Loucy (cell line): Measurements from ENCODE around the gene SHISA5.

Experiments
- H2AFZ ChIP-seq: fragments of 200-600 bp; sonication (generic); 2 replicates; pipeline ENCODE4 v1.6.0; 2016; ENCODE audit warnings: antibody characterized with exemption, mild to moderate bottlenecking, low read length, moderate library complexity
- H3F3A ChIP-seq: fragments of 200-600 bp; 2 replicates; pipeline ENCODE4 v1.6.0; 2016; ENCODE audit warnings: antibody characterized with exemption, low read depth, mild to moderate bottlenecking
- H3K27me3 ChIP-seq: fragments of 200-600 bp; sonication (generic); 2 replicates; pipeline ENCODE4 v1.6.1; 2014; ENCODE audit warnings: low read length, mild to moderate bottlenecking; ENCODE audit not compliant: insufficient read depth, poor library complexity, severe bottlenecking
- H3K36me3 ChIP-seq: fragments of 200-600 bp; sonication (generic); 2 replicates; pipeline ENCODE4 v1.6.1; 2016; ENCODE audit warnings: low read length; ENCODE audit not compliant: insufficient read depth
- H3K4me1 ChIP-seq: fragments of 200-600 bp; sonication (generic); 2 replicates; pipeline ENCODE4 v1.5.1; 2014; ENCODE audit warnings: low read length, mild to moderate bottlenecking; ENCODE audit not compliant: insufficient read depth, poor library complexity, severe bottlenecking
- H3K4me2 ChIP-seq: fragments of 200-600 bp; sonication (generic); 2 replicates; pipeline ENCODE4 v1.6.0; 2014; ENCODE audit warnings: antibody characterized with exemption, low read length, low read depth, mild to moderate bottlenecking; ENCODE audit not compliant: poor library complexity, severe bottlenecking
- H3K4me3 ChIP-seq: fragments of 200-600 bp; sonication (generic); 2 replicates; pipeline ENCODE4 v1.5.1; 2014; ENCODE audit warnings: low read length, mild to moderate bottlenecking, mixed read lengths; ENCODE audit not compliant: poor library complexity, severe bottlenecking
- H3K79me2 ChIP-seq: fragments of 200-600 bp; sonication (generic); 2 replicates; pipeline ENCODE4 v1.6.1; 2014; ENCODE audit warnings: low read length; ENCODE audit not compliant: insufficient read depth
- H3K9ac ChIP-seq: fragments of 200-600 bp; sonication (generic); 2 replicates; pipeline ENCODE4 v1.6.0; 2014; ENCODE audit warnings: mild to moderate bottlenecking, low read depth, low read length, moderate library complexity; ENCODE audit not compliant: poor library complexity, severe bottlenecking
- H3K9me2 ChIP-seq: fragments of 200-600 bp; sonication (generic); replicated peaks from 2 replicates; pipeline ENCODE4 v1.6.1; 2016; ENCODE audit warnings: low read depth, low read length, mixed read lengths
- H3K9me3 ChIP-seq: fragments of 200-600 bp; sonication (generic); 2 replicates; pipeline ENCODE4 v1.6.1; 2014; ENCODE audit warnings: mild to moderate bottlenecking, antibody characterized with exemption, low read length, low read depth; ENCODE audit not compliant: insufficient read depth
- H4K20me1 ChIP-seq: fragments of 200-600 bp; sonication (generic); 2 replicates; pipeline ENCODE4 v1.6.0; 2014; ENCODE audit warnings: antibody characterized with exemption, low read length, mild to moderate bottlenecking; ENCODE audit not compliant: insufficient read depth, poor library complexity, severe bottlenecking
- CTCF ChIP-seq: fragments of 200-600 bp; sonication (generic); conservative IDR thresholded peaks from 2 replicates; pipeline ENCODE4 v1.5.1; 2014; ENCODE audit warnings: mild to moderate bottlenecking, antibody characterized with exemption, low read length
- EZH2phosphoT487 ChIP-seq: fragments of 200-600 bp; IDR thresholded peaks from 2 replicates; pipeline ENCODE4 v1.6.1; 2018; ENCODE audit warnings: antibody characterized with exemption, mild to moderate bottlenecking, moderate library complexity, borderline replicate concordance

Gene SHISA5

DNA sequence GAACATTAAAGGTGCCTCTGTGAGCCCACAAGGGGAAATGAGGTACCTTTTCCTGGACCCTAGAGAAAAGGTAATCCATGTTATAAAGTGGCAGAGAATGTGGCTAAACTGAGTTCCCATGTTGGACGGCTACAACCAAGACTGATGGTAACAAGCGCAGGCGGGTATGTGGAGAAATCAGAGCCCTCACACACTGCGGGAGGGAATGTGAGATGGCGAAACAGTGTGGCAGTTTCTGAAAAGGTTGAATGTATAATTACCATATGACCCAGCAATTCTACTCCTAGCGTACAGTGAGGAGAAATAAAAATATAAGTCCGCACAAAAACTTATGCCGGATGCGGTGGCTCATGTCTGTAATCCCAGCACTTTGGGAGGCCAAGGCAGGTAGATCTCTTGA, 24.1 kb upstream of the SHISA5 start:
- Histone ChIP-seq H3K4me2 (no peak overlapping the region), H3K4me1 (no peaks in the 10 kb centered on the region), H3K9me3 (no peaks in the 10 kb centered on the region), H3F3A (no peaks in the 10 kb centered on the region), H2AFZ (no peak overlapping the region), H3K79me2 (no peaks in the 10 kb centered on the region), H3K36me3 (peaks cover 72% of the 10 kb centered on the region; the same call in 1 of the 2 replicates), H3K27me3 (no peaks in the 10 kb centered on the region), H4K20me1 (peaks cover 5% of the 10 kb centered on the region), H3K4me3 (no peak overlapping the region), H3K9me2 (no peaks in the 10 kb centered on the region), H3K9ac (no peak overlapping the region)
- no peak for TF ChIP-seq CTCF
- TF ChIP-seq EZH2phosphoT487 = no peak

DNA sequence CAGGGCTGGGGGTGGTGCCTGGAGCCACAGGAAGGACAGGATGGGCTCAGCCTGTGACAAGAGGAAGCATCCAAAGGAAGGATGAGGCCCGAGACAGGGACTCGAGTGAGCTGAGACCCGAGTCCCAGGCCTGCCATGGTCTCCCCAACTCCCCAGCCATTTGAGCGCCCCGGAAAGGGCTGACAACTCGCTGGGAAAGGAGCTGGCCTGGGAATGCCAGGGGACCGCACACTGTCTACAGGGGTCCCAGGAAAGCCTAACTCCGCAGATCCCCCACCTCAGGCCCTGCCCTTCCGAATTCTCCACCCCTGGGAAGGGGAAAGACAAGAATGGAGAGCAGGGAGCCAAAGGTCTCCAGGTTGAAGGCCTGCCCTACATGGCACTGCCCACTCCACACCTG, 21.0 kb upstream of the SHISA5 start:
- Histone ChIP-seq H3K4me2 (no peak overlapping the region), H3K4me3 (no peak overlapping the region)

GRCh38 chr3:48521635-48522034, 17.7 kb upstream of the SHISA5 start:
- Histone ChIP-seq H3K9me2 (no peaks in the 10 kb centered on the region), H3F3A (no peaks in the 10 kb centered on the region; the same call in 1 of the 2 replicates), H3K9ac (no peak overlapping the region), H3K79me2 (no peaks in the 10 kb centered on the region), H3K9me3 (no peaks in the 10 kb centered on the region), H2AFZ (no peak overlapping the region), H3K4me3 (no peak overlapping the region), H3K27me3 (no peaks in the 10 kb centered on the region), H3K4me2 (no peak overlapping the region), H3K4me1 (peaks cover 26% of the 10 kb centered on the region), H4K20me1 (no peaks in the 10 kb centered on the region), H3K36me3 (peaks cover 41% of the 10 kb centered on the region; the same call in 1 of the 2 replicates)
- TF ChIP-seq EZH2phosphoT487 (no peak), CTCF (no peak)

More for the DNA sequence above, 21.0 kb upstream of the SHISA5 start:
- Histone ChIP-seq H3K79me2 (no peaks in the 10 kb centered on the region), H3K27me3 (no peaks in the 10 kb centered on the region), H3K36me3 (peaks cover 69% of the 10 kb centered on the region; the same call in 1 of the 2 replicates), H2AFZ (no peak overlapping the region), H3K4me1 (peaks cover 2% of the 10 kb centered on the region), H4K20me1 (no peaks in the 10 kb centered on the region), H3F3A (no peaks in the 10 kb centered on the region), H3K9ac (no peak overlapping the region), H3K9me3 (no peaks in the 10 kb centered on the region), H3K9me2 (no peaks in the 10 kb centered on the region)
- TF ChIP-seq CTCF (no peak), EZH2phosphoT487 (no peak)
